ENCODE measurements around the gene MAD2L2.

MAD2L2 gene

DNA sequence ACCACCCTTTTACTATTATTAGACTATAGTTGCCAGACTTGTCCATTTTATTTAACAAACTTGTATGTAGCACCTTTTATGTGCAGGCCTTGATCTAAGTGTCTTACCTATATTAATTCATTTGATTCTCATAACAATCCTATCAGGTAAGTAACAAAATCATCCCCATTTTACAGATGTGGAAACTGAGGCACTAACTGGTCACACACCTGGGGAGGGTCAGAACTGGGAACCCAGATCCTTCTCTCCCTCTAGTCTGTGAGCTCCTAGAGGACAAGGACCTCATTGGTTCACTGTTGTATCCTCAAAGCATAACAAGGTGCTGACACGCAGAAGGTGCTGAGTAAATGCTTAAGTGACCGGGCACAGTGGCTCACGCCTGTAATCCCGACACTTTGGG lies 41.6 kb downstream of the MAD2L2 start:
- Histone ChIP-seq H3K4me1 (ENCODE audit: insufficient read depth, low read length) (no peaks in the 10 kb centered on the region), H3K27ac (ENCODE audit: low read depth, low read length) (no peak overlapping the region), H3K9me3 (ENCODE audit: low read length) (no peaks in the 10 kb centered on the region), H3K36me3 (ENCODE audit: insufficient read depth, low read length) (no peaks in the 10 kb centered on the region), H3K4me3 (ENCODE audit: low read depth in 1 of 2, low read length in 2 of 2) (no peak overlapping the region), H3K27me3 (ENCODE audit: control insufficient read depth in 1 of 2, insufficient read depth in 2 of 2, low read length in 2 of 2) (peaks cover 0 to 1% of the 10 kb centered on the region in 2 donors), H3K9ac (ENCODE audit: low read length) (no peak overlapping the region)

DNA sequence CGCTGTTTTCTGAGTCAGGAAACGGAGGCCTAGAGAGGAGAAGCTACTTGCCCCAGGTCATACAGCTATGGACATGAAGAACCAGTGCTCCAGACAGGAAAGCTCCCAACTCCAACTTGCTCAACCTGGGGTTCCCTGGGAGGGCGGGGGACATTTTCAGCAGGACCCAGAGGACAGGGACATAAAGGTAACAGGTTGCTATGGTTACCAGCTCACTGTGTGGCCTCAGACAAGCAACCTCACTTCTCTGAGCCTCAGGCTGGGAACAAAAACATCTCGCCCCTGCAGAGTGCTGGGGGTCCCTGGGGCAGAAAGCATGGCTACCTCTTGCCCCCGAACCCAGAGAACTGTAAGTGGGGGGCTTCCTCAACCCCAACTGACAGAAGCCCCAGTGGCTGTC lies 42.8 kb downstream of the MAD2L2 start:
- Histone ChIP-seq H3K9me3 (ENCODE audit: low read length) (no peaks in the 10 kb centered on the region), H3K4me1 (ENCODE audit: insufficient read depth, low read length) (no peaks in the 10 kb centered on the region), H3K27me3 (ENCODE audit: control insufficient read depth in 1 of 2, insufficient read depth in 2 of 2, low read length in 2 of 2) (peaks cover 0 to 6% of the 10 kb centered on the region in 2 donors), H3K36me3 (ENCODE audit: insufficient read depth, low read length) (no peaks in the 10 kb centered on the region), H3K4me3 (ENCODE audit: low read depth in 1 of 2, low read length in 2 of 2) (no peak overlapping the region), H3K9ac (ENCODE audit: low read length) (no peak overlapping the region), H3K27ac (ENCODE audit: low read depth, low read length) (no peak overlapping the region)

DNA sequence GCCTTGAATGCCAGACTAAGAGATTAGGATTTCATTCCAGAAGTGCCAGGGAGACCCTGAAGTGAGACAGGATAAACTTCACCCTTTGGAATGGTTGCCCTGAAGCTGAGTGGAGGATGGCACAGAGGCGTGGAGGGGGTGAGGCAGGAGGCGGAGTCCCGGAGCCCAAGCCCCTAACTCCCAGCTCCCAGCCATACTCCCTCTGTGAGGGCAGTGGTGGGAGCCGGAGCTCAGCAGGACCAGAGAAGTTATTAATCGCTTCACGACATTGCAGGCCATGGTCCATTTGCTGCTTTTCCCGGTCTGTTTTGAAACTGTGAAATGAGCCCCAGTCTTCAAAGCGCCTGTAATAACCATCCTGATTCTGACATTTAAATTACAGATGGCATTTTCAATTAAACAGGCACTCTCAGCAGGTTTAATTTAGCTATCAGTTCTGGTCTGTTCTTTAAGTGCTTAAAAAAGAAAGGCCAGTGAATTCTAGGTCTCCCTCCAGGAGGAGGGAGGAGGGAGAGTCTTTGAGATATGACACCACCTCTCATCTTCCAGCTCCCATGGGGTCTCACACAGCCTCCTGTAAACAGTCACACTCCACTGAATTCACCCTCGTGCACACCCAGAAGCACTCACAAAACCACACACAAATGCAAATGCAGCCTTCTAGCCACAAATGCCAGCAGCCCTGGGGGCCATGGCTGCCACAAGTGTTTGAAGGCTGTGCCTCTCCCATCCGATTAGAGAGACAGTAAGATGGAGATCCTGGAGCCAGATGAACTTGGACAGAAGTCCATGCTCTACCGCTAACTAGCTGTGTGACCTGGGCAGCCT lies 46.4 kb downstream of the MAD2L2 start:
- H3K27me3 ChIP-seq (ENCODE audit: control insufficient read depth in 1 of 2, insufficient read depth in 2 of 2, low read length in 2 of 2) = peaks cover 0 to 6% of the 10 kb centered on the region in 2 donors
- H3K27ac ChIP-seq (ENCODE audit: low read depth, low read length) = no peak overlapping the region
- H3K36me3 ChIP-seq (ENCODE audit: insufficient read depth, low read length) = no peaks in the 10 kb centered on the region
- H3K4me3 ChIP-seq (ENCODE audit: low read depth in 1 of 2, low read length in 2 of 2) = no peak overlapping the region
- H3K9me3 ChIP-seq (ENCODE audit: low read length) = no peaks in the 10 kb centered on the region
- H3K9ac ChIP-seq (ENCODE audit: low read length) = no peak overlapping the region
- no peaks in the 10 kb centered on the region for H3K4me1 ChIP-seq (ENCODE audit: insufficient read depth, low read length)

DNA sequence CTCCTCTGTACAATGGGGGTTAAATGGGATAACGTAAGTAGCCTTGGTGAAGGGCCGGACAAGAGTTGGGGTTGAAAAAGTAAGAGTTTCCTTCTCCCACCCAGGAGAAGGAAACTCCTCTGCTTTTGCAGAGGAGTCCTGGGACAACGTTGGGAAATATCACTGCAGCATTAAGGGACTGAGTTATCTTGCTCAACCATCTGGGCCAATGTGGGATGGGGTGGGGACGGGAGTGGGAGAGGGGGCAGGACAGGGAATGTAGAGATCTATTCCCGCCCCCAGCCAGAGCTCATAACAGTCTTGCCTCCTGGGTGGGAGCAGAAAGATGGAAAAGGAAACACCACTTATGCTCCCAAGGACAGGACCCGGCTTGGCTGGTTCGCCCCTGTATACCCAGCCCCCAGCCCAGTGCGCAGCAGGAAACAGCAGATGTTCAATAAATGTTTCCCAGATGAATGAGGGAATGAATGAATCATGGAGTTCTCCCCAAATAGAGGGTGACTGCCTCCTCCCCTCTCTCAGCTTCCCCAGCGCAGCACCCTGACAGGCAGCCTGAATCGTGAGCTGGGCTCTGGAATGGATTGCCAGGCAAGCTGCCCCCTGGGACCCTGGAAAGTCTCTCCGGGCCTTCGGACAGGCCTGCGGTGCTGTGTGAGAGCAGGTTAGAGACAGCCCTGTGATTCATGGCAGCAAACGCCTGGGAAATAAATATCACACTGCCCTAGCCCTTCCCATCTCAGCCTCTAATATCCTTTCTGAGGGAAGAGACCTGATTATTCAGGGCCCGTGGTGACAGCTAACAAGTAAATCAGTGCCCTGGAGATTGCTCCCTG lies 51.5 kb downstream of the MAD2L2 start:
- H3K9me3 ChIP-seq (ENCODE audit: low read length) = no peaks in the 10 kb centered on the region
- no peaks in the 10 kb centered on the region for H3K36me3 ChIP-seq (ENCODE audit: insufficient read depth, low read length)
- no peak overlapping the region for H3K9ac ChIP-seq (ENCODE audit: low read length)
- H3K4me3 ChIP-seq (ENCODE audit: low read depth in 1 of 2, low read length in 2 of 2) = no peak overlapping the region
- no peak overlapping the region for H3K27ac ChIP-seq (ENCODE audit: low read depth, low read length)
- peaks cover 0 to 10% of the 10 kb centered on the region in 2 donors for H3K27me3 ChIP-seq (ENCODE audit: control insufficient read depth in 1 of 2, insufficient read depth in 2 of 2, low read length in 2 of 2)
- H3K4me1 ChIP-seq (ENCODE audit: insufficient read depth, low read length) = no peaks in the 10 kb centered on the region

DNA sequence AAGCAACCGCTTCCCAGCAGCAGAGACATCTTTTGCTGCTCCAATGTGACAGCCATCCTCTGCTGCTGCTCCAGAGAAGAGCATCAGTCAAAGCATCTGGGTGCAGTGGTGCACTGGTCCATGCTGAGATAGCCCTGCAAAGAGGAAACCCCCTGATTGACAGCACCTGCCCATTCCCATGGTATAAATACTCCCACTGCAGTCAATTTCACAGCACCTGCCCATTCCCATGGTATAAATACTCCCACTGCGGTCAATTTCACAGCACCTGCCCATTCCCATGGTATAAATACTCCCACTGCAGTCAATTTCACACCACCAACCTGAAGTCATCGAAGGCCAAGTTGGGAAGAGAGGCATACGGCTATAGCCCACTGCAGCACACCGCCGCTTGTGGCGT lies 52.2 kb downstream of the MAD2L2 start:
- H3K9ac ChIP-seq (ENCODE audit: low read length) = no peak overlapping the region
- H3K27me3 ChIP-seq (ENCODE audit: control insufficient read depth in 1 of 2, insufficient read depth in 2 of 2, low read length in 2 of 2) = peaks cover 0 to 5% of the 10 kb centered on the region in 2 donors
- no peaks in the 10 kb centered on the region for H3K4me1 ChIP-seq (ENCODE audit: insufficient read depth, low read length)
- H3K4me3 ChIP-seq (ENCODE audit: low read depth in 1 of 2, low read length in 2 of 2) = no peak overlapping the region
- H3K9me3 ChIP-seq (ENCODE audit: low read length) = no peaks in the 10 kb centered on the region
- no peaks in the 10 kb centered on the region for H3K36me3 ChIP-seq (ENCODE audit: insufficient read depth, low read length)
- H3K27ac ChIP-seq (ENCODE audit: low read depth, low read length) = no peak overlapping the region

DNA sequence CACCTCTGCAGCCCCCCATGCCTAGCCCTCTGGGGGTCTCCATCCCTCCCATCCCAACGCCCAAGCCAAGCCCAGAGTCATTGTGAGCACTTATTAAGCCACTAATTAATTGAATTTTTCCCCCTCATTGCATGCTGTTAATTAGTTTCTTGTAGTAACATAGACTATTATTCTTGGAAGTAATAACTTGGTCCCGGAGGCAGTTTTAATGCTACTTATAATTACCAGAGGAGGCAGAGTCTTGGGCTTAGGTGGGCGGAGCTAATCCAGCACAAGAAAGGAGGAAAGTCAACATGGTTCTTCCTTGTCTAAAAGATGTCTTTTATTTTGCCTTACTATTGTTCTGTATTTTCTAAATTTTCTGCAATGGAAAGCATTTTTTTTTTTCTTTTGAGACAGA lies 54.4 kb downstream of the MAD2L2 start:
- Histone ChIP-seq H3K27me3 (ENCODE audit: control insufficient read depth in 1 of 2, insufficient read depth in 2 of 2, low read length in 2 of 2) (peaks cover 0 to 5% of the 10 kb centered on the region in 2 donors), H3K4me1 (ENCODE audit: insufficient read depth, low read length) (no peaks in the 10 kb centered on the region), H3K27ac (ENCODE audit: low read depth, low read length) (no peak overlapping the region), H3K36me3 (ENCODE audit: insufficient read depth, low read length) (no peaks in the 10 kb centered on the region), H3K4me3 (ENCODE audit: low read depth in 1 of 2, low read length in 2 of 2) (no peak overlapping the region), H3K9me3 (ENCODE audit: low read length) (no peaks in the 10 kb centered on the region), H3K9ac (ENCODE audit: low read length) (no peak overlapping the region)

Measured in muscle layer of colon (tissue), 2 donors.